Measurements from ENCODE around the gene AKAP8L.

AKAP8L gene

DNA sequence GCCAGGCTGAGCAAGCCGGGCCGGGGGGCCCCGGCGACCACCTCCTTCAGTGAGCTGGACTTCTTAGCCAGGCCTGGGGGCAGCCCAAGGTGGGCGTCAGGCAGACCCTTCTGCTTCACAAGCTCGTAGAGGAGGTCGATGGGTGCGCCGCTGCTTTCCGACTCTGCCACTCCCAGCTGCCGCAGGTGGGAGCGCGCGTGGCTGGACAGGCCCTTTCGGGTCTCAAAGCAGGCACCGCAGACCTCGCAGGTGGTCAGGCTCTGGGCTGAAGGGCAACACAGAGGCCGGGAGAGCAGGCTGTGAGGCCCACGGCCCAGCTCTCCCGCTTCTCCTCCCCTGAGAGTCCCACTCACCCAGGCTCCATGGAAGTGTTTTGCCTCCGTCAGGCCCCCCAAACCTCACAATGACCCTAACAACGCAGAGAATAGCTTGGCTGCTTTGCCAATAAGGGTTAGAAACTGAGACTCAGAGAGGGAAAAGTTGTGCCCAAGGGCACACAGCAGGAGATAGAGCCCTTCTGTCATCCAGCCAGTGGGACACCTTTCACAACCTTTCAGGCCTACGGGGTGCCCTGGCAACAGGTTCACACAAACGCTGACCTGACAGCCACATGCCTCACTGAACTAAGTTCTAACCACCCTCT lies 11.2 kb upstream of the AKAP8L start:
- Histone ChIP-seq H3K36me3 (ENCODE audit: insufficient read depth, low read length) (peaks cover 24% of the 10 kb centered on the region), H3K27me3 (ENCODE audit: insufficient read depth, low read length) (no peaks in the 10 kb centered on the region), H3K27ac (ENCODE audit: low read depth, low read length) (no peak overlapping the region), H3K4me3 (ENCODE audit: low read length) (no peak overlapping the region), H3K9me3 (ENCODE audit: insufficient read depth, low read depth, low read length) (no peaks in the 10 kb centered on the region), H3K4me1 (ENCODE audit: insufficient read depth, low read length) (peaks cover 10% of the 10 kb centered on the region; the same call in 1 of the 2 replicates), H3K9ac (ENCODE audit: low read depth, low read length) (no peak overlapping the region)
- WGBS: 93% methylated on average over 24 of the region's 24 CpGs

DNA sequence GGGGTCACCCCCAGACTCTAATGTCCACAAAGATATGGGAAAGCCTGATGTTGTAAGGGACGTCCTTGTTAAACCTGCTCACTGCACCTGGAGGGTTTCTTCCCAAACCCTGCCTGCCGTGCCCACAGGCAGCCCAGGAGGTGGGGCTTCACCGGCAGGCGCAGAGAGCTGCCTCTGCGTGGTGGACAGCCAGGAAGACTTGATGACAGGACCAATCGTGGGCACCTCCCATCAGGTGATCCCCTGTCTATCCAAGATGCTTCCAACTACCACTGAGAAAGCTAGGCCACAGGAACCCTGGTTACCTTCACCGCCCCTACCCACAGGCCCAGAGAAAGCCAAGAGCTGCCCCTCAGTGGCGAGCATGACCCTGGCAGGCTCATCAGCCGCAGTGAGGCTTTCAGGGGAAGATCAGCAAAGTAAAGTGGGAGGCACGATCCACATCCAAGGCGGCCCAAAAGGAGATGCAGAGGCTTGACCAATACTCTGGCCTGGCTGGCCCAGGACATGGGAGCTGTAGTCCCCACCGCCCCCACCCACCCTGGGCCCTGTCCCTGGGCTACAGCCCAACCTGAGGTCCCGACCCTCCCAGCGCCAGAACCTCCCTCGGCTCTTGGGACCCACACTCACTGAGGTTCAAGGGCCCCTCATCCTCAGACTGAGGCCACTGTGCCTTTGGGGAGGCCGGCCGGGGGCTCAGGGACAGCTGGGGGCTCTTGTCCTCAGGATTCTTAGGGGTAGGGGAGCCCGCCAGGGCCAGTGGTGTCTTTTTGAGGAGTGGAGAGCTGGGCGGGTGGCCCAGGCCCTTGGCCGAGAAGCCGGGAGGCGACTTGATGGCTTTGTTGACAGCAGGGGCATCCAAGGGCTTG lies 10.4 kb upstream of the AKAP8L start:
- Histone ChIP-seq H3K27me3 (ENCODE audit: insufficient read depth, low read length) (no peaks in the 10 kb centered on the region), H3K4me3 (ENCODE audit: low read length) (no peak overlapping the region), H3K9ac (ENCODE audit: low read depth, low read length) (no peak overlapping the region), H3K27ac (ENCODE audit: low read depth, low read length) (no peak overlapping the region), H3K4me1 (ENCODE audit: insufficient read depth, low read length) (peaks cover 10% of the 10 kb centered on the region; the same call in 1 of the 2 replicates), H3K9me3 (ENCODE audit: insufficient read depth, low read depth, low read length) (no peaks in the 10 kb centered on the region), H3K36me3 (ENCODE audit: insufficient read depth, low read length) (peaks cover 32% of the 10 kb centered on the region)
- whole genome bisulfite sequencing: 91% methylated on average over 22 of the region's 22 CpGs

GRCh38 chr19:15427991-15428471 lies 9.2 kb upstream of the AKAP8L start:
- Histone ChIP-seq H3K4me1 (ENCODE audit: insufficient read depth, low read length) (peaks cover 7% of the 10 kb centered on the region; the same call in 1 of the 2 replicates), H3K27ac (ENCODE audit: low read depth, low read length) (no peak overlapping the region), H3K36me3 (ENCODE audit: insufficient read depth, low read length) (peaks cover 42% of the 10 kb centered on the region), H3K9ac (ENCODE audit: low read depth, low read length) (no peak overlapping the region), H3K9me3 (ENCODE audit: insufficient read depth, low read depth, low read length) (0 out of 2 replicates have a peak, but pooled peaks cover 3% of the 10 kb centered on the region), H3K27me3 (ENCODE audit: insufficient read depth, low read length) (no peaks in the 10 kb centered on the region), H3K4me3 (ENCODE audit: low read length) (no peak overlapping the region)
- 96% methylated on average over 35 of the region's 35 CpGs for WGBS

DNA sequence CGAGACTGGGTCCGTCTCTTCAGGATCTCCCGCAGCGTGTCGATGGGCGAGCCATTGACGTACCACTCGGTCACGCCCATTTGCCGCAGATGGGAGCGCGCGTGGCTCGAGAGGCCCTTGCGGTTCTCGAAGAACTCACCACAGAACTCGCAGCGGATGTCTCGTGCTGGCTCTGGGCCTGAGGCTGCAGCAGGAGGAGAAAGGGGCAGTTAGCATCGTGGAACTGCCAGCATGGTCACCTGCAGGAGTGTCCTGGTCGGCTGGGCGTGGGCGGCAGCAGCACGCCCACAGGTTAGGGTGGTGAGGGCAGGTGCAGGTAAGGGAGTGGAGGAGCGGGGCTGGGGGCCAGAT lies 8.5 kb upstream of the AKAP8L start:
- Histone ChIP-seq H3K27ac (ENCODE audit: low read depth, low read length) (no peak overlapping the region), H3K9ac (ENCODE audit: low read depth, low read length) (no peak overlapping the region), H3K4me1 (ENCODE audit: insufficient read depth, low read length) (peaks cover 7% of the 10 kb centered on the region; the same call in 1 of the 2 replicates), H3K36me3 (ENCODE audit: insufficient read depth, low read length) (peaks cover 49% of the 10 kb centered on the region), H3K9me3 (ENCODE audit: insufficient read depth, low read depth, low read length) (0 out of 2 replicates have a peak, but pooled peaks cover 3% of the 10 kb centered on the region), H3K27me3 (ENCODE audit: insufficient read depth, low read length) (no peaks in the 10 kb centered on the region), H3K4me3 (ENCODE audit: low read length) (no peak overlapping the region)
- 96% methylated on average over 25 of the region's 25 CpGs for WGBS

DNA sequence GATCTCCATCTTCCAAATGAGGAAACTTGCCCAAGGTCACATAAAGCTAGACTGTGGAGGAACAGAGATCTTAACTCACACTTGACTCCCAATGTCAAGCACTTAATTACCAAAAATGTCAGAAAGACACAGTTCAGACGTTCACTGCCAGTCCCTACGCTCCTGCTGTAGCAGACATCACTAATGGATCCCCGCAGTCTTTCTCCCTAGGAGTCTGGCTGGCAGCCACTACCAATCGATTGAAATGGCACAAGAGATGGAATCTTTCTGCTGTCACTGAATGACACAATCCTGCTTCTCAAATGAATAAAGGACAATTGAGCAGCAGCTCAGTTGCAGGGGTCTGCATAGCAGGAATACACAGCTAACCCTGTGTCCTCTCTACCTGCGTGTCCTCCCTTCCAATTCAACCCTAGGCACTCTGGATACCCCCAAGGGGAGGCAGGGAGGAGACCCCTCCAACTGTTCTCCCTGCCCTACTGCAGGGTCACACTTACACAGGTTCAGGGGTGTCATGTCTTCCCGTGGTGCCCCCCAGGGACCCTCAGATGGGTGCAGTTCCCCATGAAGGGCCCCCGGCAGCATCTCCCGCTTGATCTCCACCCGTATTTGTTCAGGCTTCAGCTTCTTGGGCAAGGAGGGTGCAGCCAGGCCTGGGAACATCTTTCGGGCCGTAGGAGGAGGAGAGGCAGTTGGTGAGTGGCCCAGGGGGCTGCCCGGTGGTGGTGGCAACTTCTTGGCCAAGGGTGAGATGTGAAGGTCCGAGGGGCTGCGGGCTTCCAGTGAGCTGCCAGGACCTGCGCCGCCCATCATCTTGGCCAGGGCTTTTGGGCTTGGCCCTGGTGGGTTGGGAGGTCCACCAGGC lies 7.9 kb upstream of the AKAP8L start:
- no peak overlapping the region for H3K9ac ChIP-seq (ENCODE audit: low read depth, low read length)
- peaks cover 6% of the 10 kb centered on the region; the same call in 1 of the 2 replicates for H3K4me1 ChIP-seq (ENCODE audit: insufficient read depth, low read length)
- peaks cover 50% of the 10 kb centered on the region for H3K36me3 ChIP-seq (ENCODE audit: insufficient read depth, low read length)
- no peak overlapping the region for H3K27ac ChIP-seq (ENCODE audit: low read depth, low read length)
- no peak overlapping the region for H3K4me3 ChIP-seq (ENCODE audit: low read length)
- 0 out of 2 replicates have a peak, but pooled peaks cover 3% of the 10 kb centered on the region for H3K9me3 ChIP-seq (ENCODE audit: insufficient read depth, low read depth, low read length)
- no peaks in the 10 kb centered on the region for H3K27me3 ChIP-seq (ENCODE audit: insufficient read depth, low read length)
- WGBS: 91% methylated on average over 16 of the region's 16 CpGs

GRCh38 chr19:15425321-15425950 lies 6.6 kb upstream of the AKAP8L start:
- 0 out of 2 replicates have a peak, but pooled peaks cover 3% of the 10 kb centered on the region for H3K9me3 ChIP-seq (ENCODE audit: insufficient read depth, low read depth, low read length)
- H3K9ac ChIP-seq (ENCODE audit: low read depth, low read length): no peak overlapping the region
- 96% methylated on average over 34 of the region's 36 CpGs for WGBS
- H3K36me3 ChIP-seq (ENCODE audit: insufficient read depth, low read length): peaks cover 50% of the 10 kb centered on the region
- no peaks in the 10 kb centered on the region for H3K4me1 ChIP-seq (ENCODE audit: insufficient read depth, low read length)
- H3K4me3 ChIP-seq (ENCODE audit: low read length): no peak overlapping the region
- no peak overlapping the region for H3K27ac ChIP-seq (ENCODE audit: low read depth, low read length)
- no peaks in the 10 kb centered on the region for H3K27me3 ChIP-seq (ENCODE audit: insufficient read depth, low read length)

DNA sequence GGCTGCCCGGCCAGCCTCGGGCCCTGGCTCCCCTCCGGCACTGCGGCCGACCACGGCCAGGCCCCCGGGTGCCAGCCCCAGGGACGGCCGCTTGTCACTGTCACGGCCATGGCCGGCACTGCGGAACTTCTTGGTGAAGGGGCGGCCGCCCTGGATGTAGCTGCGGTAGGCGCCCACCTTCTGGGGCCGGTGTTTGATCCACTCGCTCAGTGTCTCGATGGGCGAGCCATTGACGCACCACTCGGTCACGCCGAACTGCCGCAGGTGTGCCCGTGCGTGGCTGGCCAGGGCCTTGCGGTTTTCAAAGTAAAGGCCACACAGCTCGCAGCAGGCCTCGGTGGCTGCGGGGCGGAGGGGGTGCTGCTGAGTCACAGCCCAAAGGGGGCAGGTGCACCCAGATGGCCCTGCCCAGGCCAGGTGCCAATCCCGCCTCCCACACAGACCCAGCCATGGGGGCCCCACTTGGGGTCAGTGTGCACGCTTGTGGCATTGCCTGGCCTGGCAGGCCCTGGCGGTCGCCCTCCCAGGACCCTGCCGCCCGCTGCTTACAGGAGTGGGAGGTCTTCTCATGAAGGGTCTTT lies 6.0 kb upstream of the AKAP8L start:
- H3K4me3 ChIP-seq (ENCODE audit: low read length): no peak overlapping the region

DNA sequence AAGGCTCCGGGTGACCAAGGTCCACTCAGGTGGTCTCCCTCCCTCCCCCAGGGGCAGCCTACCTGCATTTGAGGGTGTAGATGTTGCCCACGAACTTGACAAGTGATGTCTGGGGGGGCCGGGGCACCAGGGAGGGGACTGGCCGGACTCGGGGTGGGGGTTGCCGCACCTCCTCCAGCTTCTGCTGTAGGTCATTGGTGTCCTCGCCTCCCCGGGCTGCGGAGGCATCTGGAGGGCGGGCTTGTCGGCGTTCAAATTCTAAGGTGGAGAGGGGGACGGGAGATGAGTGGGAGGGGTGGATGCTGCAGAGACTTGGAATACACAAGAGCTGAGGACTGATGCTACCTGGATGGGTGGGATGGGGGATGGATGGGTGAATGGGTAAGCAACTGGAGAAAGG lies 5.3 kb upstream of the AKAP8L start:
- Histone ChIP-seq H3K27ac (ENCODE audit: low read depth, low read length) (no peak overlapping the region), H3K27me3 (ENCODE audit: insufficient read depth, low read length) (no peaks in the 10 kb centered on the region), H3K9me3 (ENCODE audit: insufficient read depth, low read depth, low read length) (0 out of 2 replicates have a peak, but pooled peaks cover 3% of the 10 kb centered on the region), H3K9ac (ENCODE audit: low read depth, low read length) (no peak overlapping the region), H3K4me1 (ENCODE audit: insufficient read depth, low read length) (peaks cover 4% of the 10 kb centered on the region; the same call in 1 of the 2 replicates), H3K36me3 (ENCODE audit: insufficient read depth, low read length) (peaks cover 50% of the 10 kb centered on the region), H3K4me3 (ENCODE audit: low read length) (no peak overlapping the region)
- 94% methylated on average over 13 of the region's 13 CpGs for WGBS

More for the DNA sequence above, 6.0 kb upstream of the AKAP8L start:
- 0 out of 2 replicates have a peak, but pooled peaks cover 3% of the 10 kb centered on the region for H3K9me3 ChIP-seq (ENCODE audit: insufficient read depth, low read depth, low read length)
- WGBS: 95% methylated on average over 38 of the region's 38 CpGs
- no peaks in the 10 kb centered on the region for H3K4me1 ChIP-seq (ENCODE audit: insufficient read depth, low read length)
- no peak overlapping the region for H3K9ac ChIP-seq (ENCODE audit: low read depth, low read length)
- no peaks in the 10 kb centered on the region for H3K27me3 ChIP-seq (ENCODE audit: insufficient read depth, low read length)
- H3K36me3 ChIP-seq (ENCODE audit: insufficient read depth, low read length): peaks cover 50% of the 10 kb centered on the region
- no peak overlapping the region for H3K27ac ChIP-seq (ENCODE audit: low read depth, low read length)

- H3K27me3 ChIP-seq (ENCODE audit: insufficient read depth, low read length): no peaks in the 10 kb centered on the region
- WGBS: 93% methylated on average over 6 of the region's 6 CpGs
Measured at GRCh38 chr19:15423130-15423529, 4.3 kb upstream of the AKAP8L start.

More at GRCh38 chr19:15423130-15423529, 4.3 kb upstream of the AKAP8L start:
- H3K27ac ChIP-seq (ENCODE audit: low read depth, low read length): no peak overlapping the region
- 0 out of 2 replicates have a peak, but pooled peaks cover 3% of the 10 kb centered on the region for H3K9me3 ChIP-seq (ENCODE audit: insufficient read depth, low read depth, low read length)
- peaks cover 4% of the 10 kb centered on the region; the same call in 1 of the 2 replicates for H3K4me1 ChIP-seq (ENCODE audit: insufficient read depth, low read length)
- peaks cover 50% of the 10 kb centered on the region for H3K36me3 ChIP-seq (ENCODE audit: insufficient read depth, low read length)
- H3K9ac ChIP-seq (ENCODE audit: low read depth, low read length): no peak overlapping the region
- no peak overlapping the region for H3K4me3 ChIP-seq (ENCODE audit: low read length)
